HepG2 (cell line): Measurements from ENCODE around the gene TMEM266. TPM values are rescaled to one million over a fixed set of nuclear protein-coding genes. Genes with fewer than 3 reads are reported as not detected.
A peak's percentile ranks its signal among the peaks of the same experiment; 100 is the strongest.

ENCODE experiments used
- ATAC-seq: fragments of 200-7000 bp; cut with Tn5 transposase; 3 replicates; pipeline ENCODE4 v1.9.1; 2020; ENCODE audit warnings: mild to moderate bottlenecking, moderate library complexity
- BruUV-seq: library from RNA; stranded (reverse); fragments of 400-500 nt; replicated peaks from 2 replicates; lab custom pipeline; 2021; lab: Mats Ljungman, UMichigan
- CTCF ChIA-PET: fragments of 300-600 bp; formaldehyde crosslinking; extraction: SDS; loops from one replicate; lab custom pipeline; 2021; ENCODE audit warnings: low total read pairs, inconsistent platforms, low intra/inter-chr PET ratio; lab: Yijun Ruan, JAX
- POLR2A ChIA-PET: fragments of 350-600 bp; sonication (Branson Sonifier 250); formaldehyde crosslinking; loops from one replicate; lab custom pipeline; 2020; ENCODE audit warnings: antibody characterized with exemption, inconsistent platforms; lab: Yijun Ruan, JAX
- DNase-seq: peaks from one replicate; pipeline ENCODE4 v3.0.0-alpha.2; 2015; ENCODE audit warnings: low spot score
- FAIRE-seq: peaks from 3 replicates; lab custom pipeline; 2011; peaks lifted over from hg19 to GRCh38; lab: Jason Lieb, UNC
- H2AFZ ChIP-seq: one replicate; pipeline ENCODE4 v1.6.1; 2011; ENCODE audit warnings: low read length, inconsistent platforms
- H3K27ac ChIP-seq: fragments of 300-600 bp; 3 replicates; pipeline ENCODE4 v1.8.0; 2011; ENCODE audit warnings: mixed run types, mild to moderate bottlenecking, mixed read lengths, low read length, inconsistent platforms; ENCODE audit not compliant: insufficient read depth; ENCODE audit errors: extremely low read length
- H3K27me3 ChIP-seq, 2 experiments: fragments of 200-600 bp in 1 of 2; 2 replicates in 1 of 2; 3 replicates in 1 of 2; pipeline versions ENCODE4 v1.6.0 to v1.8.0; 2011; ENCODE audit warnings: low read length in 2 of 2, mild to moderate bottlenecking in 2 of 2, moderate library complexity in 2 of 2, inconsistent platforms in 1 of 2; ENCODE audit not compliant: insufficient read depth in 2 of 2, control insufficient read depth in 1 of 2
- H3K36me3 ChIP-seq, 2 experiments: fragments of 200-600 bp in 1 of 2; replicated peaks in 1 of 2; 2 replicates in 1 of 2; 3 replicates in 1 of 2; pipeline versions ENCODE4 v1.5.1 to v1.8.0; 2011; ENCODE audit warnings: low read length in 2 of 2, inconsistent platforms in 1 of 2; ENCODE audit not compliant: insufficient read depth in 2 of 2, control insufficient read depth in 1 of 2
- H3K4me1 ChIP-seq: 2 replicates; pipeline ENCODE4 v1.5.1; 2012; ENCODE audit warnings: low read length, inconsistent platforms; ENCODE audit not compliant: insufficient read depth
- H3K4me2 ChIP-seq: 2 replicates; pipeline ENCODE4 v1.6.0; 2011; ENCODE audit warnings: low read depth, low read length, inconsistent platforms
- H3K4me3 ChIP-seq, 3 experiments: fragments of 200-600 bp in 1 of 3; sonication (generic), shearing (Covaris generic) in 1 of 3; replicated peaks in 1 of 3; 2 replicates each; pipeline ENCODE4 v1.5.1; 2011 to 2016; ENCODE audit warnings: low read length in 3 of 3, inconsistent platforms in 2 of 3, low read depth in 2 of 3, mild to moderate bottlenecking in 2 of 3, control low read depth in 1 of 3, mixed read lengths in 1 of 3; ENCODE audit not compliant: insufficient read depth in 1 of 3
- H3K79me2 ChIP-seq: one replicate; pipeline ENCODE4 v1.6.1; 2011; ENCODE audit warnings: low read length, inconsistent platforms; ENCODE audit not compliant: insufficient read depth
- H3K9ac ChIP-seq: 2 replicates; pipeline ENCODE4 v1.6.0; 2011; ENCODE audit warnings: mild to moderate bottlenecking, low read depth, low read length, inconsistent platforms; ENCODE audit not compliant: insufficient read depth
- H3K9me3 ChIP-seq: 2 replicates; pipeline ENCODE4 v1.5.1; 2012; ENCODE audit warnings: mild to moderate bottlenecking, low read length
- H4K20me1 ChIP-seq: 2 replicates; pipeline ENCODE4 v1.6.0; 2011; ENCODE audit warnings: inconsistent platforms, mild to moderate bottlenecking, low read length, moderate library complexity; ENCODE audit not compliant: insufficient read depth
- ARNTL ChIP-seq: sonication (generic); formaldehyde crosslinking; IDR thresholded peaks from 2 replicates; pipeline ENCODE4 v1.4.0; 2020; ENCODE audit warnings: mild to moderate bottlenecking, missing genetic modification reagents
- CBX2 ChIP-seq, 2 experiments: fragments of 200-600 bp in 1 of 2; sonication (generic); formaldehyde crosslinking in 1 of 2; IDR thresholded peaks; 2 replicates each; pipeline versions ENCODE4 v1.7.0 to v1.8.1; 2018 to 2022; ENCODE audit warnings: low read depth in 2 of 2, low read length in 1 of 2, mild to moderate bottlenecking in 1 of 2, missing genetic modification reagents in 1 of 2
- HHEX ChIP-seq: IDR thresholded peaks from 2 replicates; pipeline ENCODE4 v1.6.1; 2016; ENCODE audit warnings: control low read depth
- NR0B2 ChIP-seq: sonication (generic); formaldehyde crosslinking; IDR thresholded peaks from 2 replicates; pipeline ENCODE4 v1.4.0; 2020; ENCODE audit warnings: mild to moderate bottlenecking, missing genetic modification reagents
- ZFY ChIP-seq: sonication (generic); formaldehyde crosslinking; IDR thresholded peaks from 2 replicates; pipeline ENCODE4 v1.4.0; 2020; ENCODE audit warnings: missing genetic modification reagents
- ZNF296 ChIP-seq: sonication (generic); formaldehyde crosslinking; conservative IDR thresholded peaks from 2 replicates; pipeline ENCODE4 v1.5.0; 2020; ENCODE audit warnings: mild to moderate bottlenecking, missing genetic modification reagents
- ZNF34 ChIP-seq: sonication (generic); formaldehyde crosslinking; IDR thresholded peaks from 2 replicates; pipeline ENCODE4 v1.4.0; 2020; ENCODE audit warnings: mild to moderate bottlenecking, missing genetic modification reagents, borderline replicate concordance
- ZNF747 ChIP-seq: sonication (generic); formaldehyde crosslinking; IDR thresholded peaks from 2 replicates; pipeline ENCODE4 v1.8.1; 2023; ENCODE audit warnings: missing genetic modification reagents, mild to moderate bottlenecking, borderline replicate concordance
- WGBS: methylation state at CpG from one replicate; pipeline ENCODE4 v1.1.6; 2017; ENCODE audit warnings: low lambda C conversion rate; 5-methylcytosine and 5-hydroxymethylcytosine counted together
- in situ Hi-C: cut with HindIII; loops from 2 replicates; pipeline ENCODE4 v1.10.0; 2017; ENCODE audit warnings: low pct_unique_long_range_greater_than_20kb; ENCODE audit not compliant: extremely low pct_ligation_motif_present
- intact Hi-C: fragments of 100-400 bp; cut with micrococcal nuclease; formaldehyde crosslinking; loops from one replicate; pipeline ENCODE4 v1.10.0; 2022; ENCODE audit not compliant: unreplicated experiment
- polyA plus RNA-seq, 8 experiments: library from polyadenylated mRNA; depleted of rRNA in 3 of 8; stranded (reverse) in 7 of 8; unstranded in 1 of 8; fragments of >200 nt; fragmentation: Illumina TruSeq in 4 of 8; extraction: Trizol in 4 of 8; gene quantifications; 2 replicates each; pipeline versions ENCODE4 v1.2.1 to v1.2.3, GENCODE V29; 2011 to 2016; ENCODE audit warnings: low read depth in 4 of 8, missing spikeins in 1 of 8, mixed read lengths in 1 of 8; ENCODE audit not compliant: insufficient read depth in 1 of 8
- total RNA-seq, 5 experiments: library from RNA; depleted of rRNA; stranded (reverse); fragments of >200 nt; fragmentation: Illumina TruSeq; extraction: Trizol; gene quantifications; 2 replicates each; pipeline ENCODE4 v1.2.3, GENCODE V29; 2016; ENCODE audit warnings: low read depth in 1 of 5
- TF ChIP-seq, protein P1 (sequence below): sonication (generic); formaldehyde crosslinking; IDR thresholded peaks from 2 replicates; pipeline ENCODE4 v1.8.0; 2022; ENCODE audit warnings: missing genetic modification reagents, mild to moderate bottlenecking, inconsistent platforms, borderline replicate concordance
- TF ChIP-seq, protein P2 (sequence below): sonication (generic); formaldehyde crosslinking; IDR thresholded peaks from 2 replicates; pipeline ENCODE4 v1.5.0; 2020; ENCODE audit warnings: mild to moderate bottlenecking, missing genetic modification reagents, borderline replicate concordance
- TF ChIP-seq, protein P3 (sequence below): sonication (generic); formaldehyde crosslinking; IDR thresholded peaks from 2 replicates; pipeline ENCODE4 v1.4.0; 2020; ENCODE audit warnings: missing genetic modification reagents
- TF ChIP-seq, protein P4 (sequence below): sonication (generic); formaldehyde crosslinking; IDR thresholded peaks from 2 replicates; pipeline ENCODE4 v1.8.0; 2022; ENCODE audit warnings: mild to moderate bottlenecking, missing genetic modification reagents, moderate library complexity

TMEM266 gene
- total and polyA plus RNA-seq, 2 of the 13 experiments (the other 11 are each of a cell fraction or from before 2014, with no cell fraction given): 0.04 TPM; not detected in 1

DNA sequence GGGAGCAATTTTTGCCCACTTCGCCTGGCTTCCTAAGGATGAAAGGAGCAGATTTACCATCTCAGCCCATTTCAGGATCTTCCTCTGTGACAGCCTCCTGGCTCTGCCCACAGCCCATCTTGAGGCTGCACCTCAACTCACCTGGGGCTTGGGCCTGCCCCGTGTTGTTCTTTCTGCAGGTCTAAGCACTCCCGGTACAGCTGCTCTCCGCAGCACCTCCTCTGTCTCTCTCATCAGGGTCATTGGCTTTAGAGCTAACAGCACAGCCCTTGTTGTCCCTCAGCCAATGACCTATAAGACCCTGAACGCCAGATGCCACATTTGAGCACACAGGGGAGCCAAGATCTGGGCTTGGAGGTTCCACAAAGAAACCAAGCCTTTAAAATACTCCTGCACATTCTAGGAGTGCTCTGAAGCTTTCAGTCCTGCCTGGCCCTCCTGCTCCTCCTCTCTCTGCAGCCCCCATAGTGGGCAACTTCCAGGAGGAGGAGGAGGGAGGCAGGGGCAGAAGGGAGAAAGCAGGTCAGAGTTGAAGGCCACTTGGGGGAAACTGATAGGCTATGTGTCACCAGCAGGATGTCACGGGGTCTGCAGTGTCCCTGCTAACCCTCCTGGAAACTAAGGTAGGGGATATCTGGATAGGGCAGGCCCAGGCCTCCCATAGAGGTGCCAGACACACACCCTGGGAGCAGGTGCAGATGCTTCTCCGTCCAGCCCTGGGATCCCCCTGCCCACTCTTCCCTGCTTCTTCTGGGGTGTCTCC, 135.9 kb downstream of the TMEM266 start:
- H3K36me3 ChIP-seq: no peaks in the 10 kb centered on the region
- no peaks in the 10 kb centered on the region for H3K9me3 ChIP-seq
- no peaks in the 10 kb centered on the region for H4K20me1 ChIP-seq
- H3K79me2 ChIP-seq: no peaks in the 10 kb centered on the region
- intact Hi-C loops: loop anchor here (10.0 kb wide), 1 partner anchor 89 kb away; no protein-coding TSS in a partner anchor
- peak; percentile 50 for DNase-seq
- no TSS peak for BruUV-seq
- H3K27ac ChIP-seq: peak overlapping the region; percentile 39
- H2AFZ ChIP-seq: no peak overlapping the region
- H3K4me1 ChIP-seq: peaks cover 61% of the 10 kb centered on the region
- 14% methylated on average over 6 of the region's 7 CpGs for whole genome bisulfite sequencing
- peak overlapping the region; percentile 20 for H3K9ac ChIP-seq
- FAIRE-seq: no peak
- CTCF ChIA-PET: no interaction called here
- POLR2A ChIA-PET: interaction anchor here (0.9 to 2.5 kb wide), 6 partner anchors 8 to 150 kb away, joined by 3 to 15 read pairs (median 4); partner anchors contain the start of genes ETFA and ISL2
- peak; percentile 50 for ATAC-seq
- peak overlapping the region; percentile 57 for H3K4me2 ChIP-seq
- in situ Hi-C loops: loop anchor here (10.0 kb wide), 1 partner anchor 669 kb away; no protein-coding TSS in a partner anchor
- H3K27me3 ChIP-seq: no peaks in the 10 kb centered on the region; a peak in 1 of 5 replicates
- H3K4me3 ChIP-seq: peak overlapping the region in 1 of 3 experiments; percentile 30; a peak in 2 of 6 replicates
- TF ChIP-seq HHEX (CRISPR knock-in tag) (no peak), ARNTL (CRISPR knock-in tag) (no peak), NR0B2 (no peak), ZNF34 (CRISPR knock-in tag) (no peak), ZFY (CRISPR knock-in tag) (no peak; the same call in 1 of the 2 replicates), CBX2 (IDR thresholded peaks at IDR 0.05; ENCODE audit: low read depth, low read length) (no peak), CBX2 (CRISPR knock-in tag; IDR thresholded peaks at IDR 0.05; ENCODE audit: low read depth) (no peak), ZNF747 (CRISPR knock-in tag) (no peak), ZNF296 (CRISPR knock-in tag) (no peak)
- TF ChIP-seq, protein P1, sequence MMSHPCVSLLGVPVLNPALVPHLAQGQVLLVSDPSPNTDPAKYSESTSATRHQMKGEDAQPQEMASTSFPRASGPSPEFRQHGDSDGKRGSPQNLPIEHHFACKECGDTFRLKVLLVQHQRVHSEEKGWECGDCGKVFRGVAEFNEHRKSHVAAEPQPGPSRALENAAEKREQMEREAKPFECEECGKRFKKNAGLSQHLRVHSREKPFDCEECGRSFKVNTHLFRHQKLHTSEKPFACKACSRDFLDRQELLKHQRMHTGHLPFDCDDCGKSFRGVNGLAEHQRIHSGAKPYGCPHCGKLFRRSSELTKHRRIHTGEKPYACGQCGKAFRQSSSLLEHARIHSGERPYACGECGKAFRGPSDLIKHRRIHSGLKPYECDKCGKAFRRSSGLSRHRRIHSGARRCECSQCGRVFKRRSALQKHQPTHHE: 0 out of 2 replicates have a peak, but pooled peaks have one; percentile 4
- TF ChIP-seq, protein P2, sequence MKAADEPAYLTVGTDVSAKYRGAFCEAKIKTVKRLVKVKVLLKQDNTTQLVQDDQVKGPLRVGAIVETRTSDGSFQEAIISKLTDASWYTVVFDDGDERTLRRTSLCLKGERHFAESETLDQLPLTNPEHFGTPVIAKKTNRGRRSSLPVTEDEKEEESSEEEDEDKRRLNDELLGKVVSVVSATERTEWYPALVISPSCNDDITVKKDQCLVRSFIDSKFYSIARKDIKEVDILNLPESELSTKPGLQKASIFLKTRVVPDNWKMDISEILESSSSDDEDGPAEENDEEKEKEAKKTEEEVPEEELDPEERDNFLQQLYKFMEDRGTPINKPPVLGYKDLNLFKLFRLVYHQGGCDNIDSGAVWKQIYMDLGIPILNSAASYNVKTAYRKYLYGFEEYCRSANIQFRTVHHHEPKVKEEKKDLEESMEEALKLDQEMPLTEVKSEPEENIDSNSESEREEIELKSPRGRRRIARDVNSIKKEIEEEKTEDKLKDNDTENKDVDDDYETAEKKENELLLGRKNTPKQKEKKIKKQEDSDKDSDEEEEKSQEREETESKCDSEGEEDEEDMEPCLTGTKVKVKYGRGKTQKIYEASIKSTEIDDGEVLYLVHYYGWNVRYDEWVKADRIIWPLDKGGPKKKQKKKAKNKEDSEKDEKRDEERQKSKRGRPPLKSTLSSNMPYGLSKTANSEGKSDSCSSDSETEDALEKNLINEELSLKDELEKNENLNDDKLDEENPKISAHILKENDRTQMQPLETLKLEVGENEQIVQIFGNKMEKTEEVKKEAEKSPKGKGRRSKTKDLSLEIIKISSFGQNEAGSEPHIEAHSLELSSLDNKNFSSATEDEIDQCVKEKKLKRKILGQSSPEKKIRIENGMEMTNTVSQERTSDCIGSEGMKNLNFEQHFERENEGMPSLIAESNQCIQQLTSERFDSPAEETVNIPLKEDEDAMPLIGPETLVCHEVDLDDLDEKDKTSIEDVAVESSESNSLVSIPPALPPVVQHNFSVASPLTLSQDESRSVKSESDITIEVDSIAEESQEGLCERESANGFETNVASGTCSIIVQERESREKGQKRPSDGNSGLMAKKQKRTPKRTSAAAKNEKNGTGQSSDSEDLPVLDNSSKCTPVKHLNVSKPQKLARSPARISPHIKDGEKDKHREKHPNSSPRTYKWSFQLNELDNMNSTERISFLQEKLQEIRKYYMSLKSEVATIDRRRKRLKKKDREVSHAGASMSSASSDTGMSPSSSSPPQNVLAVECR (CRISPR knock-in tag): 0 out of 2 replicates have a peak, but pooled peaks have one; percentile 22
- TF ChIP-seq, protein P3, sequence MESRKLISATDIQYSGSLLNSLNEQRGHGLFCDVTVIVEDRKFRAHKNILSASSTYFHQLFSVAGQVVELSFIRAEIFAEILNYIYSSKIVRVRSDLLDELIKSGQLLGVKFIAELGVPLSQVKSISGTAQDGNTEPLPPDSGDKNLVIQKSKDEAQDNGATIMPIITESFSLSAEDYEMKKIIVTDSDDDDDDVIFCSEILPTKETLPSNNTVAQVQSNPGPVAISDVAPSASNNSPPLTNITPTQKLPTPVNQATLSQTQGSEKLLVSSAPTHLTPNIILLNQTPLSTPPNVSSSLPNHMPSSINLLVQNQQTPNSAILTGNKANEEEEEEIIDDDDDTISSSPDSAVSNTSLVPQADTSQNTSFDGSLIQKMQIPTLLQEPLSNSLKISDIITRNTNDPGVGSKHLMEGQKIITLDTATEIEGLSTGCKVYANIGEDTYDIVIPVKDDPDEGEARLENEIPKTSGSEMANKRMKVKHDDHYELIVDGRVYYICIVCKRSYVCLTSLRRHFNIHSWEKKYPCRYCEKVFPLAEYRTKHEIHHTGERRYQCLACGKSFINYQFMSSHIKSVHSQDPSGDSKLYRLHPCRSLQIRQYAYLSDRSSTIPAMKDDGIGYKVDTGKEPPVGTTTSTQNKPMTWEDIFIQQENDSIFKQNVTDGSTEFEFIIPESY: no peak
- TF ChIP-seq, protein P4, sequence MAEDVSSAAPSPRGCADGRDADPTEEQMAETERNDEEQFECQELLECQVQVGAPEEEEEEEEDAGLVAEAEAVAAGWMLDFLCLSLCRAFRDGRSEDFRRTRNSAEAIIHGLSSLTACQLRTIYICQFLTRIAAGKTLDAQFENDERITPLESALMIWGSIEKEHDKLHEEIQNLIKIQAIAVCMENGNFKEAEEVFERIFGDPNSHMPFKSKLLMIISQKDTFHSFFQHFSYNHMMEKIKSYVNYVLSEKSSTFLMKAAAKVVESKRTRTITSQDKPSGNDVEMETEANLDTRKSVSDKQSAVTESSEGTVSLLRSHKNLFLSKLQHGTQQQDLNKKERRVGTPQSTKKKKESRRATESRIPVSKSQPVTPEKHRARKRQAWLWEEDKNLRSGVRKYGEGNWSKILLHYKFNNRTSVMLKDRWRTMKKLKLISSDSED (CRISPR knock-in tag): no peak
